ENCODE data around the gene PVR.
A peak's percentile ranks its signal among the peaks of the same experiment; 100 is the strongest.
"Not testable (repeated sequence)": the region's sequence is repeated elsewhere in the genome, so short reads cannot be mapped to it uniquely, and the experiment has no call there.

Gene PVR, protein sequence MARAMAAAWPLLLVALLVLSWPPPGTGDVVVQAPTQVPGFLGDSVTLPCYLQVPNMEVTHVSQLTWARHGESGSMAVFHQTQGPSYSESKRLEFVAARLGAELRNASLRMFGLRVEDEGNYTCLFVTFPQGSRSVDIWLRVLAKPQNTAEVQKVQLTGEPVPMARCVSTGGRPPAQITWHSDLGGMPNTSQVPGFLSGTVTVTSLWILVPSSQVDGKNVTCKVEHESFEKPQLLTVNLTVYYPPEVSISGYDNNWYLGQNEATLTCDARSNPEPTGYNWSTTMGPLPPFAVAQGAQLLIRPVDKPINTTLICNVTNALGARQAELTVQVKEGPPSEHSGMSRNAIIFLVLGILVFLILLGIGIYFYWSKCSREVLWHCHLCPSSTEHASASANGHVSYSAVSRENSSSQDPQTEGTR

DNA sequence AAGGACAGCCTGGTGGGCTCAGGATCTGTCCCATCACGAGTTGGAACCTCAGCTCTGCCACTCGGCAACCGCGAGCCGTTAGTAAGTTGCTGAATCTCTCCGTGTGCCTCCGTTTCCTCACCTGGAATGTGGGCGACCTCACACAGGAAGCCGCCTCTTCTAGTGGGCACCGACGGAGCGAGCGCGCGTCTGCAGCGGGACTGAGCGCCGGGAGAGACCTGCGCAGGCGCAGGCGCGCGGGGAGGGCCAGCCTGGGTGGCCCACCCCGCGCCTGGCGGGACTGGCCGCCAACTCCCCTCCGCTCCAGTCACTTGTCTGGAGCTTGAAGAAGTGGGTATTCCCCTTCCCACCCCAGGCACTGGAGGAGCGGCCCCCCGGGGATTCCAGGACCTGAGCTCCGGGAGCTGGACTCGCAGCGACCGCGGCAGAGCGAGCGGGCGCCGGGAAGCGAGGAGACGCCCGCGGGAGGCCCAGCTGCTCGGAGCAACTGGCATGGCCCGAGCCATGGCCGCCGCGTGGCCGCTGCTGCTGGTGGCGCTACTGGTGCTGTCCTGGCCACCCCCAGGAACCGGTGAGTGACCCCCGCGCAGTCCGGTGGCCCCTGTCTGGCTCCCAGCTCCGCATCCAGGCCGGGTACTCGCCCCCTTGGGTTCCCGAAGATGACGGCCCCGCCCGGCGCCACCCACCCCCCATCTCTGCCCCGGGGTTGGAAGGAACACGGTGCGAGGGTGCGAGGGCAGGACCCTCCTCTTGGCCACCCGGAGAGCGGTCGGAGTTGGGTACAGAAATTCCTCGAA, at the start of gene PVR:
Gene PVR, plus strand, starts transcription at position 306 of the 797 bp plus-strand sequence. Its CDS starts 187 bp downstream, at position 493.
- DNase-seq, result peak in 47 of 56 donors; percentile 8 to 74 (median 40)

DNA sequence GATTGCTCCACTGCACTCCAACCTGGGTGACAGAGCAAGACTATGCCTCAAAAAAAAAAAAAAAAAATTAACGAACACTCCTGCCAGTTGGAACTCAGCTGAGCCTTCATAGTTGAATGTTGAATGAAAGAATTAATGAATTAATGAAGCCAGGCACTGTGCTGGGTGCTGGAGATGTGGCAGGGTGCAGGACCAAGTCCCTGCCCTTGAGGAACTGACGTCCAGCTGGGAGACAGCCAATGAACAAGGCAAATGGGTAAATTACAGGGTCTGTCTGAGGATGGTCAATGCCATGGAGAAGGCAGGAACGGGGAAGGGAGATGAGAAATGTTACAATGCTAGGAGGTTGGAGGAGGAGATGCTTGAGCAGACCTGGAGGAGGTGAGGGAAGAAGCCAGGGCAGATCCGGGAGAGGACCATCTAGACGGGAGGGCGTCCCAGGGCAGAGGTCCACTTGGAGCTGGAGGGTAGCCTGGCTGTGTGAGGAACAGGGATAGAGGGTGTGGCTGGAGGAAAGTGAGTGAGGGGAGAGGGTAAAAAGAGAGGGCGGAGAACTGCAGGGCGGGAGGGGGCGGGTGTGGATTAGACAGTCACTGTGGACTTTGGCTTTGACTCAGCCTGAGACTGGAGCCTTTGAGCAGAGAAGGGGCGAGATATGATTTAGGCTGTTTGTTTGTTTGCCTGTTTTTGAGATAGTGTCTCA, 47.1 kb upstream of the PVR start:
- no peak for DNase-seq

DNA sequence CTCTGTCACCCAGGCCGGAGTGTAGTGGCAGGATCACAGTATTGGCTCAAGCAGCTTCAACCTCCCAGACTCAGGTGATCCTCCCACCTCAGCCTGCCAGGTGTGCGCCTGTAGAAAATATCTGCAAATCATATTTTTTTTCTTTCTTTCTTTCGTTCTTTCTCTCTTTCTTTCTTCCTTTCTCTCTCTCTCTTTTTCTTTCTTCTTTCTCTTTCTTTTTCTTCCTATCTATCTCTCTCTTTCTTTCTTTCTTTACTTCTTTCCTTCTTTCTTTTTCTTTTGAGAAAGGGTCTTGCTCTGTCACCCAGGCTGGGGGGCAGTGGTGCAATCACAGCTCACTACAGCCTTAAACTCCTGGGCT, 46.6 kb upstream of the PVR start:
- DNase-seq, result no peak

DNA sequence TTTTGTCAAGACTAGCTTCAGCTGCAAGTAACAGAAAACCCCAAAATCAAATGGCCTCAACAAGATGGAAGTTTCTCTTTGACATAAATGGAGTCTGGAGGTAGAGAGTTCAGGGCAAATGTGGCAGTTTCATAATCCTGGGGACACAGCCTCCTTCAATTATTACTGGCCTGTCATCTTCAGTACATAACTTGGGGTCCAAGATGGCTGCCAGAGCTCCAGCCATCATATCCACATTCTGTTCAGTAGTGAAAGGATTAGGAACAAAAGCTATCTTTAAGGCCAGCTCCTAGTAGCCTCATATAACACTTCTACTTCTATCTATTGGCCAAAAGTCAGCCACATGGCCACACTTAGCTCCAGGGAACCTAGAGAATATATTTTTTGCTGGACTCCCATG, 45.4 kb upstream of the PVR start:
- DNase-seq, result no peak

DNA sequence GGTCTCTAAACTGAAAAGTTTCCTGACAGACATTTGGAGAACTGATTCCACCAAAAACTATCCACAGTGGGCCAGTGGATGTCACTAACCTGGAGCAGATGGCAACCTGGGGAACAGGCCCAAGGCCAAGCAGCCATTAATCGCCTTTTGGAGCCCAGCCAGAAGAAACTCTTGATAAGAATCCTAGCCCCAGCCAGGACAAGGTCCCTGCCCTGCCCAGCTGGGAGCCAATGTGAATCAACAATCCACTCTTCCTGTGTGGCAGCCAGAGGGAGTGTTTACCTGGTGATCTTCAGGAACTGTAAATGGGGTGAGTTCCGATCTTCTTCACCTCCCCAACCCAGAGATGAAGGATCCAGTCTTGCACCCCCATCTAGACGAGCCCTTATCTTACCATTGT, 44.8 kb upstream of the PVR start:
- no peak for DNase-seq

DNA sequence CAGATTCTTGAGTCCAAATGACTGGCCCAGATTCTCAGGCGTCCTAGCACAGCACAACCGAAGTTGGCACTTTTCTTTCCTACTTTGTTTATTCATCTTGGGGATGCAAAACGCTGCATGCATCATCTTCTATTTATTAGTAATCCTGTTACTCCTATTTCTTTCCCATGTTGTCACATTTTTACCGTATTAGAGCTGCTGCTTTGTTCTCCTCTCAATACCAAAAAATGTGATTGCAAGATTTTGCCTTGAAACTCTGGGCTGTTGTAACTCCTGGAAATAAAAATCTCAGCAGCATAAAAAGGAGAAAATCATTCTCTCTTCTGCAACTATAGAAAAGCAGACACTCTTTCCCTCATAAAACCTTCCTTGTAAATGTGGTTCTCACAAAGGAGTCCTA, 43.2 kb upstream of the PVR start:
- DNase-seq, result no peak

DNA sequence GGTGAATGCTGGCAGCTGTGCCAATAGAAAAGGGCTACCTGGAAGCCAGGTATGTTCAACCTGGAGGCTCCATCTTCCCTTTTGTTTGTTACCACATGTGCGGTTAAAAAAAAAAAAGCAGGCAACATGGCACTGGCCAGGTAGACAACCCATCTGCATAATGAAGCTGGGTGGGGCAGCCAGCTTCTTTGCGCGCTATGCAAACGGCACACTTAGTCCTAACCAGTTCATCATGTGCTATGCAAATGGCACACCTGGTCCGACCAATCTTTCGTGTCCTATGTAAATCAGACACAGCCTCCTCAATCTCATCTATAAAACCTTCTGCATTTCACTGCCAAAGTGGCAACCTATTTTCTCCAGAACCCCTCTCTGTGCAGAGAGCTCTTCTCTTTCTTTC, 41.6 kb upstream of the PVR start:
- no peak for DNase-seq

DNA sequence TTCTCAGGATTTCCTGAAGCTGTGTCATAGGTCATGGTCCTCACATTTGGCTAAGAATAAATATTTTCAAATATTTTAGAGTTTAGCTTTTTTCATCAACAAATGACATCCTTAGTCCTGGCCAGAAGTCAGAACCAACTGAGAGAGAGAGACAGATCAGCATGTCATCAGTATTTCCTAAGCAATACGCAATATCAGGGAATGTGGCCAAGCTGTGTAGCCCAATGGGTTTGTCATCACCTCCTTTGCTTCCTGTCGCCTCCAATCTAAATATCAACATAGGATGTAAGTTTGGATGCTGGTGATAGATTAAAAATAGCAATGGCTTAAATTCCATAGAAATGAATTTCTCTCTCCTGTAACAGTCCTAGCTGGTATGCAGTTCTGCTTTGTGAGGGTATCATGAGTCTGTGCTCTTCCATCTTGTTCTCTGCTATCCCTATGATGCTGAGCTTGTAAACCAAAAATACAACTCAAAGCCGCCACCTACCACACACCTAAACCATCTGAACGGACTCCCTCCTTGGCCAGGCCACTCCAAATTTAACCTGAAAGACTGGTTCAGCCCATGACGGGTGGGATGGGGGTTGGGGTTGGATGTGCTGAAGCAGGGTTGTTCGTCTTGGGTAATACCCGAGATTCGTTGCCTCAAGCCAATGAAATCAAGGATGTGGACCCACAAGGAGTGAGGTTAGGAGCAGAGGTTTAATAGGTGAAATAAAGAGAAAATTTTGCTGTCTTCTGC, 40.3 kb upstream of the PVR start:
- no peak for DNase-seq

DNA sequence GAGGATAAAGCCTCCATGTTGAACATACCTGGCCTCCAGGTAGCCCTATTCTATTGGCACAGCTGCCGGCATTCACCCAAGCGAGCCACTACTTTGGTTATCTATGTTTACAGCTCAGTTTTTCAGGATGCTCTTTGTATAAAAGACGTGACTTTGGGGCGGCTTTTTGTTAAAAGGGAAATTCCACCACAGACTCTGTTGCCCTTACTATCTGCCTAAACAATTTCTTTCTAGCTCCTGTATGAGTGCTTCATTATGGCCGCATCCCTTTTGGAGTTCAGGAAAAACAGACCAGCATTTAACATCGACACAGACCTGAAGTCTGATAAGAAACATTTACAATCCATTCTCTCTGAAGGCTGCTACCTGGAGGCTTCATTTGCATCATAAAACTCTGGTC, 39.5 kb upstream of the PVR start:
- no peak for DNase-seq

DNA sequence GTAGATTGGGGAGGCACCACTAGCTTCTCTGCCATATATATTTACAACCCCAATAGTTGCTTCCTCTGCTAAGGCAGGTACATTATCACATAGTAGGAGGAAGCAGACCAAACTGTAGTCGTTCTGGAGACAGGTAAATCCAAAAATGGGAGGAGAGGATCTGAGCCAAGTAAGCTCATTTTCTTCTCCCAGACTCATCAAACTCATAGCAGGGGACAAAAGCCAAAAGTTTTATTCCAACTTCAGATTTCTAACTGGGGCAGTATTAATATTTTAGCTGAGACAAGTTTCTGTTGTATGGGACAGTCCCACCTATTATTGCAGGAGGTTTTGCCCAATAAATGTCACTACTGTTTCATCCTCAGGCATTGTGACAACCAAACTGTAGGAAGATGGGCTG, 38.2 kb upstream of the PVR start:
- DNase-seq, result no peak

DNA sequence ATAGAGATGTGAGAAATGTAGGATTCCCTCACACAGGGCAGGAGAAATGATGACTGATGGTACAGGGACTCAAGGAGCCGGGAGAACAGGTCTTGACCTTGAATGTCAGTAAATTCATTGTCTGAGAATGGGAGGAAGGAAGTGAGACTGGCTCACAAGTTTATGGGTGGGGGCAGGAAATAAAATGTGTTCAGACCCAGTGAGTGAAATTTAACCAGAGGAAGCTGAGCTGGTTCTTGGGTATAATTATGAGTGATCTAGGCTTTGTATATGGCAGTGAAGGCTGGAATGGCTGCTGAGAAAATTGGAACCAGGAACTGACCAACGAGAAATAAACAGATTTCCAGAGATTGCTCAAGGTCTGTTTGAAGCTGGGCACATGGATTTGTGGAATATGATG, 36.7 kb upstream of the PVR start:
- no peak for DNase-seq

DNA sequence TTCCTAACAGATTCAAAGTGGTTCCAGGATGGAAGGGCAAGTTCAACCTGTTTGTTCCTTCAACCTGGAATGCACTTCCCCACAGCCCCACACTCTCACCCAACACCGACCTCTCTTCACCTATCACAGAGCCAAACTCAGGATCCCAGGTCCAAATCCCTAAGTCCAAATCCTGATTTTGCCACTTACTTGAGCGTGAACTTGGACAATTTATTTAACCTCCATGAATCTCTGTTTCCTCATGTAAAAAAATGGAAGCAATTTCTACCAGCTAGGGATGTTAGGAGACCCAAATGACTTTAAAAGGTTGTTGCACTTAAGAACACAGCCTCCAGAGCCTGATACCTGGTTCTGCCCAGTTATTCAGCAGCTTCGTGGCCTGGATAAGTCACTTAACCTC, 35.8 kb upstream of the PVR start:
- DNase-seq, result no peak

DNA sequence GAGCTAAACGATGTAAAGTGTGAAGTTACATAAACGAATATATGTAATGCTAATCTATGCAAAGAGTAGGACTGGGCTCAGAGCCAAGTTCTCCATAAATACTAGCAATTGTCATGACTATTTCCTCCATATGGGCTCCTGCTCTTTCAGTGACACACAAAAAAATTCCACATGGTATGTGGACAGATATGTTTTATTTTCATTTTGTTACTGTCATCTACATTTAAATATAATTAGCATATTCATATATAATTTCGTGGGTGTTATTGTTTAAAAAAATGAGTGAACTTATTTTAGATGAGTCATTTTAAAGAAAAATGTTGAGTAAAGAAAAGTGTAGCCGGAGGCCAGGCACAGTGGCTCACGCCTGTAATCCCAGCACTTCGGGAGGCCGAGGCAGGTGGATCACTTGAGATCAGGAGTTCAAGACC, 35.3 kb upstream of the PVR start:
- no peak for DNase-seq

DNA sequence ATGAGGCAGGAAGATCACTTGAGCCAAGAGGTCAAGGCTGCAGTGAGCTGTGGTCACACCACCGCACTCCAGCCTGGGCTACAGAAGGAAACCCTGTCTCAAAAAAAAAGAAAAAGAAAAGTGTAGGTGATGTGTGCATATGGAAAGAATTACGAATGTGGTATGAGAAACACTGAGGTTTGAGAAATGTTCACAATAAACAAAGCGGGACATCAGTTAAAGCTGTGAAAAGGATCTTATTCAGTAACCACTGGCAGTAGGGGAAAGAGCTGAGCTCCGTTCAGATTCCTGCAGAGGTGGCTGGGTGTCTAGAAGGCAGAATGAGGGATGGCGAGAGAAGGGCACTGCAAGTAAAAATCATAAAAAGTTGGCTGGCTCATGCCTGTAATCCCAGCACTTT, 34.5 kb upstream of the PVR start:
- DNase-seq, result no peak

DNA sequence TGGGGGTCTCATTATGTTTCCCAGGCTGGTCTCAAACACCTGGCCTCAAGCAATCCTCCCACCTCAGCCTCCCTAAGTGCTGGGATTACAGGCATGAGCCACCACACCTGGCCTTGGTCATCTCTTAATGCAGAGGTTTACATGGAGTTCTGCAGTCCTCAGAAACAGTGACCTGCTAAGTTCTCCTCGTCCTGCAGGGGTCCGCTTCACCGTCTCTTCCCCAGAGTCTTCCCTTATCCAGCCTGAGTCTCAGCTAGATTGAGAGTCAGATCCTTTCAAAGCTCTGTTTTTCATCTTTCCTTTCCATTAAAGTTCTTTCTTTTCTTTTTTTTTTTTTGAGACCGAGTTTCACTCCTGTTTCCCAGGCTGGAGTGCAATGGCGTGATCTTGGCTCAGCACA, 33.2 kb upstream of the PVR start:
- DNase-seq, result not testable (repeated sequence)

DNA sequence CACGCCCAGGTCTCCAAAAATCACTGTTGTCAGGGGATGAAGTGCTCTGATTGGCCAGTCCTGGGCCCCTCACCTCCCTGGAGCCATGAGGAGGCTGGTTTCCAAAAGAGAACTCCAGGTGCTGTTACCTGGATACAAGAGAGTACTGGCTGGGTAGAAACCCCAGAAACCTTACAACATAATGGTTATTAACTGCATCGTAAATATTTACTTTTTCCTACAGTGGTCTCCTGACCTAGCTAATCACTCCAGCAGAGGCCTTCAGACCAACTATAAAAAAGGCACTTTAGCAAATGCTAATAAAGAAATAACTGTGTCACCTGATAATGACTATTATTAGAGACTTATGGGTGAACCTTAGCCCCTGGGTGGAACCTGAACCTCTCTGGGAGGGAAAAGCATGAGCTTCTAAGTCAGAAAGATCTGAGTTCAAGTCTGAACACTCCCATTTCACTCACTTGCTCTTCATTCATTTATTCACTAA, 31.9 kb upstream of the PVR start:
- DNase-seq, result no peak

DNA sequence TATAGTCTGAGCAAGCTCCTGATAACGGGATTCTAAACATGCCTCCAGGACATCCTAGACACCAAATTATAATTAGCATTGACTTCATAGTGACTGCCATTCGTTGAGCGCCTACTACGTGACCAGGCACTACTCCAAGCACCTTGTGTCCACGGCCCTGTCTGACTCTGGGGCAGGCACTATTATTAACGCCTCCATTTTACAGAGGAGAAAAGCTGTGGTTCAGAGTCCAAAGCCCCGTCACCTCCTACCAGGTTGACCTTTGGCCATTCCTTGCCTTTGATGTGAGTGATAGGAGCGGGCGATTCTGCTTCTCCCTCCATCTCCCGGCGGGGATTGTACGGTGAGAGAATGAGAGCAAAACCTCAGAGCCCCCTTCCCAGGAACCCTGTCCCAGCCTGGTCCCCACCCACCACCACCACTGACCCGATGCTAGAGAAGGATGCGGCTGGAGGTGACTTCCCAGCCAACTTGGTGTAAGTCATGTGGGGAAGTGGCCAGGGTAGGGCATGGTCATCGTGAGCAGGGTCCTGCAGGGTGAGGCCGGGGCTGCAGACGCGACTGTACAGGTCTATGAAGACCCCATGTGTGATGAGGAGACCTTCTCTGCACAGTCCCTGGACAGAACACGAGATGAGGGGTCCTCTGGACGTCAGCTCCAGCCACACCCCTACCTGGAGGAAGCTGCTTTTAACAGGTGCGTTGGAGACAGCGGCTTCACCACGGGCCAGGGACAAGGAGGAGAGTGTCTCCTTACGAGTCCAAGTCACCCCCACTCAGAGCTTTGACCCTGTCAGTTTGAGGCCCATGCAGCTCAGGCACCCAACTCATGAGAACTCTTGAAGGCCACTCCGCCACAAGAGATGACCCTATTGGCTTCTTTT, 30.2 kb upstream of the PVR start, which contains the start of gene IGSF23:
Gene IGSF23, plus strand, starts transcription at position 269 of the 884 bp plus-strand sequence. Its CDS starts 83 bp downstream, at position 352.
- no peak for DNase-seq

DNA sequence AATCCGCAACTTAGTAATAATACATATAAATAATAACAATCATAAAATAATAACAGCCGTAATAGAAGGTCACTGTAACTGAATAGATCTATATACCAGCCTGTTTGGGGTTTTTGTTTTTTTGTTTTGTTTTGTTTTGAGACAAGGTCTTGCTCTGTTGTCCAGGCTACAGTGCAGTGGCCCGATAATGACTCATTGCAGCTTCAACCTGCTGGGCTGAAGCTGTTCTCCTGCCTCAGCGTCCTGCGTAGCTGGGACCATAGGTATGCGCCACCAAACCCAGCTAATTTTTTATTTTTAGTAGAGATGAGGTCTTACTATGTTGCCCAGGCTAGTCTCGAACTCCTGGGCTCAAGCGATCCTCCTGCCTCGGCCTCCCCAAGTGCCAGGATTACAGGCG, 29.4 kb upstream of the PVR start:
- DNase-seq, result no peak

DNA sequence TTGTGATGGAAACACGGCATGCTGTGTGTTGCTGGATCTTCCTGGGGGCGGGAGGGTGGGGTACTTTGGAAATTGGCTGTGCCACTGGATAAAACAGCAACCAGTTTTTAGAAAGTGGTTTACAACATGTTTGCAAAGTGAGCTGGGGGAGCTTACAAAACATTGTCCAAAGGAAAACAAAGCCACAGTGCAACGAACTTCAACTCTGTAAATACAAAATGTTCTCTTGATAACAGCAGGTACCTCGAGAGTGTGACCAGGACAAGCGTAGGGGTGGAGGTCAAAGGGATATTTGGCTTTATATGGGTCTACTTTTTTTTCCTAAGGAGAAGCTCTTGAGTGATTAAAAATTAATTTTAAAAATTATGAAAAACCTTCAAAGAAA, 27.9 kb upstream of the PVR start:
- no peak for DNase-seq
